DOHH2 (cell line): Measurements from ENCODE around the gene CLIC6.

Experiments used
- H3F3A ChIP-seq: fragments of 200-600 bp; sonication (generic), shearing (Covaris generic); 2 replicates; pipeline ENCODE4 v1.6.0; 2016; ENCODE audit warnings: antibody characterized with exemption, mild to moderate bottlenecking; ENCODE audit not compliant: control insufficient read depth, insufficient read depth
- H3K27ac ChIP-seq: fragments of 200-600 bp; sonication (generic); 2 replicates; pipeline ENCODE4 v1.5.1; 2014; ENCODE audit warnings: low read depth, mild to moderate bottlenecking, low read length, moderate library complexity
- H3K27me3 ChIP-seq: fragments of 200-600 bp; sonication (generic); 2 replicates; pipeline ENCODE4 v1.6.1; 2014; ENCODE audit warnings: mild to moderate bottlenecking, low read length, mixed read lengths; ENCODE audit not compliant: control insufficient read depth
- H3K36me3 ChIP-seq: fragments of 200-600 bp; sonication (generic); 2 replicates; pipeline ENCODE4 v1.6.1; 2014; ENCODE audit warnings: mild to moderate bottlenecking, low read length, moderate library complexity, mixed read lengths; ENCODE audit not compliant: control insufficient read depth
- H3K4me1 ChIP-seq: fragments of 200-600 bp; sonication (generic); 2 replicates; pipeline ENCODE4 v1.6.1; 2014; ENCODE audit warnings: mild to moderate bottlenecking, low read length, mixed read lengths; ENCODE audit not compliant: control insufficient read depth
- H3K4me2 ChIP-seq: fragments of 200-600 bp; sonication (generic); 2 replicates; pipeline ENCODE4 v1.6.0; 2014; ENCODE audit warnings: mild to moderate bottlenecking, low read length, moderate library complexity
- H3K4me3 ChIP-seq: fragments of 200-600 bp; sonication (generic); 2 replicates; pipeline ENCODE4 v1.5.1; 2014; ENCODE audit warnings: mild to moderate bottlenecking, low read length, mixed read lengths
- H3K79me2 ChIP-seq: fragments of 200-600 bp; sonication (generic); 2 replicates; pipeline ENCODE4 v1.6.1; 2014; ENCODE audit warnings: mild to moderate bottlenecking, low read length, mixed read lengths; ENCODE audit not compliant: control insufficient read depth
- H3K9me2 ChIP-seq: fragments of 200-600 bp; sonication (generic); replicated peaks from 2 replicates; pipeline ENCODE4 v1.6.1; 2014; ENCODE audit warnings: mild to moderate bottlenecking, low read length, mixed read lengths; ENCODE audit not compliant: control insufficient read depth
- H3K9me3 ChIP-seq: fragments of 200-600 bp; sonication (generic); 2 replicates; pipeline ENCODE4 v1.6.1; 2014; ENCODE audit warnings: antibody characterized with exemption, low read length, mixed read lengths; ENCODE audit not compliant: control insufficient read depth, insufficient read depth
- H4K20me1 ChIP-seq: fragments of 200-600 bp; sonication (generic); 2 replicates; pipeline ENCODE4 v1.6.0; 2014; ENCODE audit warnings: low read depth, mild to moderate bottlenecking, antibody characterized with exemption, low read length, moderate library complexity; ENCODE audit not compliant: control insufficient read depth, insufficient read depth
- EZH2phosphoT487 ChIP-seq: fragments of 200-600 bp; sonication (generic); IDR thresholded peaks from 2 replicates; pipeline ENCODE4 v1.6.1; 2017; ENCODE audit warnings: borderline replicate concordance, mild to moderate bottlenecking, antibody characterized with exemption, low read length, moderate library complexity, mixed read lengths
- TF ChIP-seq, protein P1 (sequence below): fragments of 200-600 bp; sonication (generic); IDR thresholded peaks from one replicate; pipeline ENCODE4 v1.5.1; 2014; ENCODE audit warnings: antibody characterized with exemption, mild to moderate bottlenecking, low read depth, low read length; ENCODE audit not compliant: poor library complexity, severe bottlenecking

CLIC6 gene

GRCh38 chr21:34692458-34693020, 23.7 kb downstream of the CLIC6 start:
- H4K20me1 ChIP-seq, result no peaks in the 10 kb centered on the region
- H3K9me2 ChIP-seq, result no peaks in the 10 kb centered on the region
- H3K27ac ChIP-seq, result no peak overlapping the region
- H3K36me3 ChIP-seq, result no peaks in the 10 kb centered on the region
- peaks cover 21% of the 10 kb centered on the region for H3K27me3 ChIP-seq
- no peaks in the 10 kb centered on the region for H3K9me3 ChIP-seq
- TF ChIP-seq, protein P1, sequence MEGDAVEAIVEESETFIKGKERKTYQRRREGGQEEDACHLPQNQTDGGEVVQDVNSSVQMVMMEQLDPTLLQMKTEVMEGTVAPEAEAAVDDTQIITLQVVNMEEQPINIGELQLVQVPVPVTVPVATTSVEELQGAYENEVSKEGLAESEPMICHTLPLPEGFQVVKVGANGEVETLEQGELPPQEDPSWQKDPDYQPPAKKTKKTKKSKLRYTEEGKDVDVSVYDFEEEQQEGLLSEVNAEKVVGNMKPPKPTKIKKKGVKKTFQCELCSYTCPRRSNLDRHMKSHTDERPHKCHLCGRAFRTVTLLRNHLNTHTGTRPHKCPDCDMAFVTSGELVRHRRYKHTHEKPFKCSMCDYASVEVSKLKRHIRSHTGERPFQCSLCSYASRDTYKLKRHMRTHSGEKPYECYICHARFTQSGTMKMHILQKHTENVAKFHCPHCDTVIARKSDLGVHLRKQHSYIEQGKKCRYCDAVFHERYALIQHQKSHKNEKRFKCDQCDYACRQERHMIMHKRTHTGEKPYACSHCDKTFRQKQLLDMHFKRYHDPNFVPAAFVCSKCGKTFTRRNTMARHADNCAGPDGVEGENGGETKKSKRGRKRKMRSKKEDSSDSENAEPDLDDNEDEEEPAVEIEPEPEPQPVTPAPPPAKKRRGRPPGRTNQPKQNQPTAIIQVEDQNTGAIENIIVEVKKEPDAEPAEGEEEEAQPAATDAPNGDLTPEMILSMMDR, result no peak
- no peak for TF ChIP-seq EZH2phosphoT487
- no peaks in the 10 kb centered on the region for H3K79me2 ChIP-seq
- no peak overlapping the region for H3K4me2 ChIP-seq
- peaks cover 5% of the 10 kb centered on the region; the same call in 1 of the 2 replicates for H3K4me1 ChIP-seq
- no peaks in the 10 kb centered on the region for H3F3A ChIP-seq
- H3K4me3 ChIP-seq, result no peak overlapping the region

DNA sequence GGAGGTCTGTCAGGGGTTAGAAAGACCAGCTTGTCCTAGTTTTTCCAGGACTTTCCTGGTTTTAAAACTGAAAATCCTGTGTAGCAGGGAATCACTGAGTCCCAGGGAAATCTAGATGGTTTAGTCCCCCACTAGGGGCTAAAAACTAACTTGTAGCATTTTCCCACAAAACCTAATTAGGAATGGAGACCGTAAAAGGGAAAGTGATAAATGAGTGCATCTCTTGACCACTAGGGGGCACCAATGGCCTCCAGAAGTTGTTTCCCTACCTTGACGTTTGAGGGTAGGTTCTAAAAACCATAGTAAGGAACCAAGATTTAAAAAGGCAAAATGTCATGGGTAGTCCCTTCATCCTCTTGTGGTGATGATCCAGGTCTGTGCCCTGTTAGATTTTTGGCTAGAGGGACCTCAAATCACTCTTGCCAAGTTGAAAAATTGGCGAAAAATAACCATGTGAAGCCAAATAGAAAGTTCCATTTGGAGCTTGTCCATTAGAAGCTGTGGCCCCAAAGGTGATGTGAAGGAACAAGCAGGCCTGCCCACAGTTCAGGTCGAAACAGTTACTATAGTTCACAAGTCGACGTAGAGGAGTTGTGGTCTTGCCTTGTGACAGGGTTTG, 24.5 kb downstream of the CLIC6 start:
- Histone ChIP-seq H3K27ac (no peak overlapping the region), H4K20me1 (no peaks in the 10 kb centered on the region), H3F3A (no peaks in the 10 kb centered on the region), H3K27me3 (peaks cover 21% of the 10 kb centered on the region), H3K4me2 (peak overlapping the region; percentile 39; the same call in 1 of the 2 replicates), H3K9me3 (no peaks in the 10 kb centered on the region), H3K36me3 (no peaks in the 10 kb centered on the region), H3K4me1 (peaks cover 5% of the 10 kb centered on the region; the same call in 1 of the 2 replicates), H3K79me2 (no peaks in the 10 kb centered on the region), H3K4me3 (no peak overlapping the region), H3K9me2 (no peaks in the 10 kb centered on the region)
- TF ChIP-seq, protein P1, result peak; percentile 85
- no peak for TF ChIP-seq EZH2phosphoT487

DNA sequence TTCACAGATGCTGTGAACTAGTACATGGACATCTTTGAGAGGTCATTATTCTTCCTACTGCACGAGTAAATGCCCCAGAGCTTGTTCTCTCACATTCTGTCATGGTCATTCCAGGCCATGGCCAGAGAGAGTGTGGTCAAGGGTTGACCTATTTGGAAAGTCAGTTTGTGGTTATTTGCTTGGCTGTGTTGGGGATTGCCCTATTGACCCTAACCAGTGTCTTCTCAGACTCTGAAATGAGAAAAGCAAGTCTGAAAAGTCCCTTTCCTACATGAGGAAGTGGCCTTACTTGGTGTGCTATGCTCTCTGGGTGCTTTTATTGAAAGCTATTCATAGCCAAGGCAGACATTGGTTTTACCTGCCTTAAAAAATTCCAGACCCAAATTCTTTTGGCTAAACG, 26.6 kb downstream of the CLIC6 start:
- Histone ChIP-seq H3K4me2 (no peak overlapping the region), H3K9me3 (no peaks in the 10 kb centered on the region), H4K20me1 (no peaks in the 10 kb centered on the region), H3K4me1 (peaks cover 5% of the 10 kb centered on the region; the same call in 1 of the 2 replicates), H3K27me3 (peaks cover 19% of the 10 kb centered on the region), H3K4me3 (no peak overlapping the region), H3K9me2 (no peaks in the 10 kb centered on the region), H3K79me2 (no peaks in the 10 kb centered on the region), H3F3A (no peaks in the 10 kb centered on the region), H3K36me3 (no peaks in the 10 kb centered on the region), H3K27ac (no peak overlapping the region)
- TF ChIP-seq, protein P1, result no peak
- TF ChIP-seq EZH2phosphoT487, result no peak
